ENCODE data around the gene OR10K2.
"Not testable (repeated sequence)": the region's sequence is repeated elsewhere in the genome, so short reads cannot be mapped to it uniquely, and the experiment has no call there.

OR10K2 gene, protein sequence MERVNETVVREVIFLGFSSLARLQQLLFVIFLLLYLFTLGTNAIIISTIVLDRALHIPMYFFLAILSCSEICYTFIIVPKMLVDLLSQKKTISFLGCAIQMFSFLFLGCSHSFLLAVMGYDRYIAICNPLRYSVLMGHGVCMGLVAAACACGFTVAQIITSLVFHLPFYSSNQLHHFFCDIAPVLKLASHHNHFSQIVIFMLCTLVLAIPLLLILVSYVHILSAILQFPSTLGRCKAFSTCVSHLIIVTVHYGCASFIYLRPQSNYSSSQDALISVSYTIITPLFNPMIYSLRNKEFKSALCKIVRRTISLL

GRCh38 chr1:158426137-158426536, at the start of gene OR10K2:
Gene OR10K2 (minus strand): TSS chr1:158426237. CDS start chr1:158420866, 5,371 bp downstream.
- no peak for DNase-seq

- DNase-seq, result no peak
These were observed 45.9 kb upstream of the OR10K2 start, which contains the start of gene OR10R2 for GRCh38 chr1:158471920-158472319. Gene OR10R2 (plus strand): TSS chr1:158472220. CDS start chr1:158472326, 106 bp downstream.

DNA sequence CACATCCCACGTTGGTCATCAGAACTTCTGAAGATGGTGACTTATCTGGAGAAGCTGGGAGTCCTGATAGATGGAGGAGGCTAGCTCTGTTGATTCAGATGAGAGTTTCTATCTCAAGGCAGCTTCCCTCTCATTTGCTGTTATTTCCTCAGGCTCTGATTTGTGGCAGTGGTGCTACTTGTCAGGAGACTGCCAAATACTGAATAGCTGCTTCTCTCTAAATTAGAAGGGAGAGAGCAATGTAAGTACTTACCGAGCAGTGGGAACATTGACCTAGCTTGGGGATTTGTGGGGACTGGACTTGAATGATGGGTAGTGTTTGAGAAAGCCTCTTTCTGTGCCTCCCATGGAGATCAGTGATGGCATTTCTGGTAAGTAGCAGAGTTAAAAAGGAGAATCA, 35.5 kb upstream of the OR10K2 start, which contains the start of gene OR10K1:
Gene OR10K1, plus strand, starts transcription at position 301 of the 400 bp plus-strand sequence. CDS start 3,728 bp downstream, outside the sequence.
- no peak for DNase-seq

DNA sequence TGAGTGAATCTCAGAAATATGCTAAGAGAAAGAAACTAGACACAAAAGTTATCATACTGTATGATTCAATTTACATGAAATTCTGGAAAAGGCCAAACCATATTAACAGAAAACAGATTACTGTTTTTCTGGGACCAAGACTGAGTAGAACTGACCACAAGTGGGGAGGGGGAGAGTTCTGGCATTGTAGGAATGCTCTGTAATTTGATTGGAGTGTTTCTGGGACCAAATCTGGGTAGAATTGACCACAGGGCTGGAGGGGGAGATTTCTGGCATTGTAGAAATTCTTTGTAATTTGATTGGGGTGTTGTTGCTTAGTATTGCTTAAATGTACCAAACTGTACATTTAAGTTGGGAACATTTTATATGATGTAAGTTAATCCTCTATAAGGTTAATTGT, 32.2 kb upstream of the OR10K2 start:
- no peak for DNase-seq

GRCh38 chr1:158457246-158457645, 31.2 kb upstream of the OR10K2 start:
- no peak for DNase-seq

DNA sequence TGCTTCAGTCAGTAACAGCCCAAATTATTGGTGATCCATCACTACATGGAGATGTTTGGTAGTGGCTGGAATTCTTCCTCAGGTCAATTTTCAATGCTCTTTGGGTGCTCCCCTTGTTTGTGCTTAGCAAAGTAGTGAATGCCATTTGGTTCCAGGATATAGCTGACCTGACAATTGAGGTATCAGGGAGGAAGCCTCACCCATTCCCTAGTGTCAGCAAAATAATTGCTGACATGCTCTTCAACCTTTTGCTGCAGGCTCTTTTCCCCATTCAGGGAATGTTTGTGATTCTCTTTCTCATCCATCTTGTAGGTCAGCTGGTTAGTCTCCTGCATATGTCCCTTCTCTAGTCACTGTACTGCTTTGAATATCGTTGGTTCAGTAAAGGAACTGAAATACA, 28.5 kb upstream of the OR10K2 start:
- no peak for DNase-seq

DNA sequence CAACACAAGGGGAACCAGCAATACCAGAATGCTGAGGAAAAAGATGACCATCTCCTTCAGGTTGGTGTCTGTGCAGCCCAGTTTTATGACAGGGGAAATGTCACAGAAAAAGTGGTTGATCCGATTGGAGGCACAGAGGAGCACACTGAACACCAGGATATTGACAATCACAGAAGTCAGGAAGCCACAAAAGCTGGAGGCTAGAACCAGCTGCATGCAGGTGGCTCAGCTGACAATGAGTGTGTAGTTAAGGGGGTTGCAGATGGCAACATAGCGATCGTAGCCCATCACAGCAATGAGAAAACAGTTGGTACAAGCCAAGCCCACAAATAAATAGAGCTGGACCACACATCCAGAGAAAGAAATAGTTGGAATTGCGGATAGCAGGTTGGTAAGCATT, 19.3 kb upstream of the OR10K2 start:
- DNase-seq, result no peak

DNA sequence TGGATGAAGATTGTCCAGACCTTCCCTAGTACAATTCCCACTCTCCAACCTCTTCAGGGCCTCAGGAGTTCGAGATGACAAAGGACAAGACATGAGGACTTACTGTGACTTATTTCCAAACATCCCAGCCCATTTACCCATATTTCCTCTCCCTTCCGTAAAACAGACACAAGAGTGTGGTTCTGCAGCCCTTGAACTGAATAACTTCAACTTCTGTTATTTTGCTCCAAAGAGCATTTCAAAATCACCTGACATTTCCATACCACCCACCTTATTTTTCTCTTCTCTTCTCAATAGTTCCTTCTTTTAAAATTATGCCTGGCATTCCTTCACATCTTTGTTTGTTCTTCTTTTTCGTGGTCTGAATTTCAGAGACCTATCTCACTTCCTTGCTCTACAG, 8.7 kb upstream of the OR10K2 start:
- no peak for DNase-seq

DNA sequence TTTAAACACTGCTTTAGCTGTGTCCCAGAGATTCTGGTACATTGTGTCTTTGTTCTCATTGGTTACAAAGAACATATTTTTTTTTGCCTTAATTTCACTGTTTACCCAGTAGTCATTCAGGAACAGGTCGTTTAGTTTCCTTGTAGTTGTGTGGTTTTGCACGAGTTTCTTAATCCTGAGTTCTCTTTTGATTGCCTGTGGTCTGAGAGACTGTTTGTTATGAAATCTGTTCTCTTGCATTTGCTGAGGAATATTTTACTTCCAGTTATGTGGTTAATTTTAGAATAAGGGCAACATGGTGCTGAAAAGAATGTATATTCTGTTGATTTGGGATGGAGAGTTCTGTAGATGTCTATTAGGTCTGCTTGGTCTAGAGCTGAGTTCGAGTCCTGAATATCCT, 4.1 kb upstream of the OR10K2 start:
- not testable (repeated sequence) for DNase-seq

DNA sequence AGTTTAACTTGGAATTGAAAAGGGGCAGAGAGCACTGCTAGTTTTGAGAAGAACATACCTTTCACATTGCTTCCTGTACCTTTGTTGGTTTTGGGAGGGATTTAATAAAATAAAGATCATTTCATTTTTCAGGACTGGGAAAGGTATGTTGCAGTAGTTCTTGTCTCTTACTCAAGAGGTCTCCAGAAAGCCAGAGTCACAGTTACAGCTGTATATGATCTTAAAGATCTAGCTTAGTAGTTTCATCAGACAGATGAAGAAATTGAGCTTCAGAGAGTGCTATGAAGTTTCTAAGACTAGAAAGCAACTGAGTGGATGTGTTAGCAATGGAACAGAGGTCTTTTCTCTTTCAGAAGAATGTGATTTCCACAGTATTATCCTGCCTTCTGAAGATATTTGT, 1.0 kb downstream of the OR10K2 start:
- DNase-seq, result no peak

DNA sequence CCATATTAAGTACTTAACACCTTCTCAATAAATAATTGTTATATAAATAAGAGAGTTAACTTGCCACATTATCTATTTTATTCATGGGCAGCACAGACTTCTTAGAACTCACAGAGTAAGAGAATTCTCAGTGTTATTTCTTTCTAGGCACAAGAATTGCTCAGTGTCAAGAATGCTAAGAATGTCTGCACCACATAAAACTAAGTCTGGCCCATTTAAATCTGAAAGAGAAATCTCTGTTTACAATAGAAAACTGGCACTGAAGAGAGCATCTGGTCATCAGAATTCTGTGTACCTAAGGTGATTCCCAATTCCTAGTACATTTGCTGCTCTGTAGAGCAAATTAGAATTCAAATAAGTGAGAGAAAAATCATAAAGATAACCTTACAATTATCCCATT, 3.8 kb downstream of the OR10K2 start:
- DNase-seq, result no peak

- no peak for DNase-seq
These were observed 8.5 kb downstream of the OR10K2 start for GRCh38 chr1:158417586-158417985.

DNA sequence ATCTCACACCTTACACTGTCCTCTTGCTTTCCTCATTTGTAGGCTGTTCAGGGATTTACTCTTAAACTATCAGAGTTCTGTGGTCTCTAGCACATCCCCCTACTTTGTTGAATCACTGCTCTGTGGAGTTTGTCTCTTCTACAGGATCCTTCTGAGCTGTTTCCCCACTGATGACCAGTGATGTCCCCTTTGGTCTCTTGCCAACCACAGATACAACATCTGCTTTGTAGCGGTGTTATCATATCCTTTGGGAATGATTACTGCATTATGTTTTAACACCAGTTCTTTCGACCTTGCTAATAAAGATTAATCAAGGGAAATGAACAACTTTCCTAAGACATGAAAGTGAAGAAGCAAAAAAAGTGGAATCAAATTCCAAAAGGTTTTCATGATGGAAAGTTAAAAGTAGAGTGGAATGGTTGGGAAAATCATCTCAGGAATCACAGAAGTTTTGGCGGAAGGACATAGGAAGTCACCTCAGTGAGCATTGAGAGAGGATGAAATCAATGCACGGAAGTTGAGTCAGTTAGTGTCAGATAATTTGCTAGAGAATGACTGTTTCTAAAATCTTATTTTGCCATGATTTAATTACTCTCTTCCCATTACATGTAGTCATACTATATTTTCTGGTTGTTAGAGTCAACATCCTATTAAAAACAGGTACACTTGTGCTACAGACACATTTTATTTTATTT, 11.2 kb downstream of the OR10K2 start:
- no peak for DNase-seq

DNA sequence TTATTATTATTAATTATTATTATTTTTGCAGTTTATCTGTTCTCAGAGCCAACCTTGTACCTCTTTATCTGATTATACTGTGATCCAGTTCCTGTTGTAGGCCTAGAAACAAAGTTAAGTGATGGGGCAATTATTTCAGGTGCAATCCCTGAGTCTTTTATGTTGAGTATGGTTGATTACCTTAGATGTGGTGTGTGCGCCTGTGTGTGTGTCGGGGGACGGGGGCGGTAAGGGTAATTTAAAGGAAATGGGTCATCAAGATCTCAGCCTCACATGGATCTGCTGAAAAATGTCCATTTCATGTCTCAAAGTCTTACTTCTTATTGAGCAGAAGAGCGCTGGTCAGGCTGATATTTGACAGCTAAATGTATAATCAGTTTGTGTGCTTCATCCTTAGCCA, 18.9 kb downstream of the OR10K2 start:
- DNase-seq, result no peak

DNA sequence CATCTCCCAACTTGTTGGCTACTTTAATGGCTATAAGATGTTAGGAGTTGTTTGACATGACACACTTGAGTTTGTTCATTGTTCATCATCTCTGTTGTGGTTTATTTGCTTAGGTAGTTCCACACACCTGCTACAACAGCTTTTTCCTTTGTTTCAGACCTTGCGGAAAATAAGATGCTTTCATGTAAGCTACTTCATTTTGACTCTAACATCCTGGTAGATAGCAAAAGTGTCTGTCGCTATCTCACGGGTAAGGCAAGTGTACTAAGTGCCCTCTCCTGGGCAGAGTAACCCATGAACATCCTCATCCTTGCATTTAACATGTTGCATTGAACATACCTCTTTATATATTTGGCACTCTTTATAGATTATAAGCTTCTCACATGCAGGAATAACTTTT, 25.2 kb downstream of the OR10K2 start:
- no peak for DNase-seq

- no peak for DNase-seq
These were observed 27.1 kb downstream of the OR10K2 start, which contains the start of gene OR10T2 for GRCh38 chr1:158398818-158399514. Gene OR10T2 (minus strand): TSS chr1:158399466. CDS start chr1:158399466, 0 bp downstream.

- DNase-seq, result no peak
These were observed 29.4 kb downstream of the OR10K2 start for GRCh38 chr1:158396646-158397045.

GRCh38 chr1:158393476-158393875, 32.6 kb downstream of the OR10K2 start:
- DNase-seq, result no peak

DNA sequence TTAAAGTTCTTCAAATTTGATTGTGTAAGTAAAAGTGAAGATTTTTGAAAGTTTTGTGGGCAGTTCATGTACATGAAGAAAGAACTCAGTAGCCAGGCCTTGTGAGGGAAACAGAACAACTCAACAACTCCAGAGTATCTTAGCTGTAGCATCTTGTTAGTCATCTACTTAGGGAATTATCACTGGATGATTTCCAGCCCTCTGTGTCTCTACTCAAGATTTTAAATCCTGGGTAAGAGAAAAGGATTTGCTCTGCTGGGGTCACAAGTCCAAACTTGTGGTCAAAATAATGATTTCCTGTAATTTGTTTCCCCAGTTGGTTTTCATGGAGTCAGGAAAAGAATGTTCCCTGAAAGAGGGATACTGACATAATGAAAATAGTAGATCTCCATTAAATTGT, 34.9 kb downstream of the OR10K2 start:
- no peak for DNase-seq

DNA sequence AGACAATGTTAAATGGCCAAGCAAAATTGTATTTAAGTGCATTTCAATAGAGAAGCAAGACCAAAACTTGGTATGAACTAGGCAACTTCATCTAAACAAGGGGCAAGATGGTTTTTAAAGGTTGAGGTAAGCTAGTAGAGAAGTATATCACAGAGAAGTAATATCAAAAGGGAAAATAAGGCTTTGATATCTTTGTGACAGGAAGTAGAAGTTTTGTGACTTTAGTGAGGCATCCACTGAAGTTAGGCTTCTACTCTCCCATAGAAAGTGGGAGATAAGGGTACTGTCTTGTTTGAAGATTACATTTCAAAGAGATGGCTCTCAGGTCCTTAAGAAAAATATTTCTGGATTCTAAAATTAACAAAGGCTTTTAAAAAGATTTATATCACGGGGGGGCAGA, 35.7 kb downstream of the OR10K2 start:
- DNase-seq, result no peak

GRCh38 chr1:158374860-158375259, 51.2 kb downstream of the OR10K2 start:
- DNase-seq, result no peak

DNA sequence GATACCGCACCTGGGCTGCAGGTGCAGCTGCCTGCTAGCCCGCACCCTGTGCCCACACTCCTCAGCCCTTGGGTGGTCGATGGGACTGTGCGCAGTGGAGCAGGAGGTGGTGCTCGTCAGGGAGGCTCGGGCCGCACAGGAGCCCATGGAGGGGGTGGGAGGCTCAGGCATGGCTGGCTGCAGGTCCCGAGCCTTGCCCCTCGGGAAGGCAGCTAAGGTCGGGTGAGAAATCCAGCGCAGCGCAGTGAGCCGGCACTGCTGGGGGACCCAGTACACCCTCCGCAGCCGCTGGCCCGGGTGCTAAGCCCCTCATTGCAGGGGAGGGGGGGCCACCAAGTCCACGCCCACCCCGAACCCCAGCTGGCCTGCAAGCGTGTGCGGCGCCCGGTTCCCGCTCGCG, 51.9 kb downstream of the OR10K2 start:
- DNase-seq, result not testable (repeated sequence)

- DNase-seq, result no peak
These were observed 54.7 kb downstream of the OR10K2 start for GRCh38 chr1:158371188-158371953.

All from GOT3 (cell line).